Measurements from ENCODE around the gene ZC3H12A.
"Not testable (repeated sequence)": the region's sequence is repeated elsewhere in the genome, so short reads cannot be mapped to it uniquely, and the experiment has no call there.

ZC3H12A gene

DNA sequence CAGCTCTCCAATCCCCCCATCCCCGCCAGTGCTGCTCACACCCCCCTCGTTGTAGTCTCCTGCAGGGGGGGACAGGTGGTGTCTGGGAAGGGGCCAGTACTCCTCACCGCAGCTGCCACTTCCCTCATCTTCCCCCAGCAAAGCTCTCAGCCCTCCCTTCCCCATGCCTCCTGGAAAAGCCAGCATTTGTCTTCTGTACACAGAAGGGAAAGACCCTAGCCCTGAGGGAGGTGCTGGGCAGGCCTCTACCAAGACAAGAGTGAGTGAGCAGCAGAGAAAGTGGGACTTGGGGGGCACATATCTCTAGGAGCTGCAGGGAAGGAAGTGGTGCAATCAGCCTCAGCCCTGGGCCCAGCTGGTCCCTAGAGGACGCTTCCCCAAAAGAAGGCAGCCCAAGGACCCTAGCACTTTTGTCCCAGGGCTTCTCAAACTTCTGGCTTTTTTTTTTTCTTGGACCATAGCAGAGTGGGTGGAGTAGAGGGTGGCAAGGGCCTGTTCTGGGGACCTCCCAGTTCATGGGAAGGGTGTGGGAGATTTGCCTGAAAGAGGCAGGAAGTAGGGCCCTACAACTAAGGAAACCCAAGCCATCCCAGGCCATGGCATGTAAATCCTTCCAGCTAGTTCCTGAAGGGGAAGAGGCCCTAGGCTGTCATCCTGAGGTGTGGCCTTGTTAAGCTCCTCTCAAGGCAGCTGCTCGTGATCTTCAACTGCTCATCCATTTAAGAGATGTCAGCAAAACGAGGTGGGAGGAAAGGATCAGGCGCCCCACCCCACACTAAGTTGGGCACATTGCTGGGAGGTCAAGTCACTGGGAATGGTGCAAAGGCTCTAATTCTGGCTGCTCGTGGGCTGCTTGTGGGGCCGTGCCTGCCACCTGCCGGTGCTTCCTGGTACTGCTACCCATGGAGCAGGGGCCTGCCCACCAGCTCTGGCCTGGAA is 12.6 kb downstream of the ZC3H12A start:
- Histone ChIP-seq H3K4me3 (no peak overlapping the region), H3K27ac (peak overlapping the region; percentile 25 to 99 (median 81))

DNA sequence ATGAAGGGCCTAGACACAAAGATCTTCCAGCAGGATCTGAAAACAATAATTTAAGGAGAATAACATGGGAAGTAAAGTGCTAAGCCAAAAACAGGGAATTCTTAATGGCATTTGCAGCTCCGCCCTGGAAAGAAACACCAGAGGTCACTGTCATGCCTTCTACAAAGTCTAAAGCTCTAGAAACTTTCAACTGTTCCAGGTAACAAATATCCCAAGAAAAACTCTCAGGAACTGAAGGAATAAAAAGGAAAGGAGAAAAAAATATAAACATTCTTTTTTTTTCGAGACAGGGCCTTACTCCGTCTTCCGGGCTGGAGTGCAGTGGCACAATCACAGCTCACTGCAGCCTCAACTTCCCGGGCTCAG is 13.2 kb downstream of the ZC3H12A start:
- Histone ChIP-seq H3K27ac (peak overlapping the region in 15 of 21 experiments; percentile 1 to 99 (median 83)), H3K4me3 (no peak overlapping the region)

- no peak overlapping the region for H3K27ac ChIP-seq
- H3K4me3 ChIP-seq: no peak overlapping the region
Observed at GRCh38 chr1:37493336-37494098, 19.1 kb downstream of the ZC3H12A start.

GRCh38 chr1:37495875-37496274 is 21.5 kb downstream of the ZC3H12A start:
- H3K4me3 ChIP-seq: no peak overlapping the region
- H3K27ac ChIP-seq: no peak overlapping the region

DNA sequence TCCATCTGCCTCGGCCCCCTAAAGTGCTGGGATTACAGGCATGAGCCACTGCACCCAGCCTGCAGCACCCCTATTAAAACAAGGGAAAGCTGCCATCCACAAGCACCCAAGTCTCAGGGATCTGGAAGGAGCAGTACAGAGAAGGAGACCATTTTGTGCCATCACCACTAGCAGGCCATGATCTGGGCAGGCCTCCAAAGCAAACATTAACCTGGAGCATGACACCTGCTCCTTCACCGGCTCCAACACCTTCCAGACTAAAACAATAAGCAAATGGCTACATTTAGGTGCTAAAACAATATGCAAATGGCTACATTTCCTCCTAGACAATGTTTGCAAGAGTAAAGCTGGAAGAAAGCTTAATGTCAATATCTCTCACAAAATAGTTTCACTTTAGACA is 23.5 kb downstream of the ZC3H12A start:
- Histone ChIP-seq H3K27ac (peak overlapping the region in 1 of 21 experiments; percentile 6), H3K4me3 (no peak overlapping the region)

DNA sequence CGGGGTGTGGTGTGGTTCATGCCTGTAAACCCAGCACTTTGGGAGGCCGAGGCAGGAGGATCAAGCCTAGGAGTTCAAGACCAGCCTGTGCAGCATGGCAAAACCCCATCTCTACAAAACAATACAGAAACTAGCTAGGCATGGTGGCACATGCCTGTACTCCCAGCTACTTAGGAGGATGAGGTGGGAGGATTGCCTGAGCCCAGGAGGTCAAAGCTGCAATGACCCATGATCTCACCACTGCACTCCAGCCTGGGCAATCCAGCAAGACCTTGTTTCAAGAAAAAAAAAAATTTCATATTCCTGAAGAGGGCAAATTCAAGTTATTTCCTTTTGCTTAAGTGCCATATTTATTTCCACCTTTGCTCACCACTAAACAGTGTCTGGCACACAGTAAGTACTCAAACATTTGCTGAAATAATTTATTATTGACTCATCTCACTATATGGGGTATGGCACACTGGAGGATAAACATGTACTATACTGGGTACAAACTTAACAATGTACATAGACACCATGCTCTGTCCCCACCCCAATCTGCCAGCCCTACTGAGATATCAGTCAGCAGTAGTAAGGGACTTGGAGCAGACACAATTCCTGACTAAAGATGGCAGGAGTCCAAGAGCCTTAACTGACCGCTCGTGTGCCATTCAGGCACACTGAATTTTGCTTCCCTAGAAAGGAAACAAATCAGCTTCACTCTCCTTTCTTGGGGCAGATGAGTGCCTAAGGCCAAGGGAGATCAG is 24.7 kb downstream of the ZC3H12A start:
- peak overlapping the region in 1 of 21 experiments; percentile 10 for H3K27ac ChIP-seq
- no peak overlapping the region for H3K4me3 ChIP-seq

DNA sequence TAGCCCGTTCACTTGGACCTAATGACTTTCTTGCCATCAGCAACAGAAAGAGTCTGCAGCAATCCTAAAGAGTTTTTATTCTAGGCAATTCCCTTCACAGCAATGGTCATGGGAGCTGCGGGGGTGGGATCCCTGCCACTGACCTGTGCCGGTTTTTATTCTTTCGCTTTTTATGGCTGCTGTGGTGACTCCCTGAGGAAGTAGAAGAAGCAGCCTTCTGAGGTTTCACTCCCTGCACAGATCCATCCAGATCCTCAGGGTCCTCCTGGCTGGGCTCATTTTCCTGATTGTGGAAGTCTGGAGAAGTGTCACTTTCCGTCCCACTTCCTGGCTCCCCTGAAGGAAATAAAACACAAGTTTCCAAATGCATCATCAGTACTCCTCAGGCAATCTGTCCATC is 27.3 kb downstream of the ZC3H12A start:
- H3K4me3 ChIP-seq: no peak overlapping the region
- no peak overlapping the region for H3K27ac ChIP-seq

GRCh38 chr1:37502104-37502503 is 27.7 kb downstream of the ZC3H12A start:
- no peak overlapping the region for H3K4me3 ChIP-seq
- H3K27ac ChIP-seq: no peak overlapping the region

DNA sequence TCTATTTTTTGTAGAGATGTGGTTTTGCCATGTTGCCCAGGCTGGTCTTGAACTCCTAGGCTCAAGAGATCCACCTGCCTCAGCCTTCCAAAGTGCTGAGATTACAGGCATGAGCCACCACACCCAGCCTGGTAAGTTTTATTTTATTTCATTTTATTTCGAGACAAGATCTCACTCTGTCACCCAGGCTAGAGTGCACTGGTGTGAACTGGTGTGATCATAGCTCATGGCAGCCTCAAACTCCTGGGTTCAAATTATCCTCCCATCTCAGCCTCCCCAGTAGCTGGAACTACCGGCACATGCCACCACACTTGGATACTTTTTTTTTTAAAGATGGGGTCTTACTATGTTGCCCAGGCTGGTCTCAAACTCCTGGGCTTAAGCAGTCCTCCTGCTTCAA is 28.4 kb downstream of the ZC3H12A start:
- not testable (repeated sequence) for H3K4me3 ChIP-seq, H3K27ac ChIP-seq

GRCh38 chr1:37506740-37507139 is 32.4 kb downstream of the ZC3H12A start:
- Histone ChIP-seq H3K27ac (no peak overlapping the region), H3K4me3 (no peak overlapping the region)

DNA sequence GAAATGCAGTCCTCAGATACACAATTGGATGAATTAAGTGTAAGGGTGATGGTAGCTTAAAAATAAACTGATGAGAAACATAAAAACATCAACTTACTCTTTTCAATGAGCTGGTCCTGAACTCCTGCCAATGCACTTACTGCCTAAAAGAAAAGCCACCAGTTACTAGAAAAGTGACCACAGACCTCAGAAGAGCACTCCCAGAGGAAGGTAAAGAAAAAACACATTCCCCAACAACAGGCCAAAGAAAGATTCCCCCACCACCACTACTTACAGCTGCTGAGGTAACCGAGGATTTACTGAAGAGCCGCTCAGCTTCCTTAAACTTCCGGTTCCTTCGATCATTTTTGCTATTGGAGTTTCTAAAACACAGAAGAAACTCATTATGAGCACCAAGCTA is 34.8 kb downstream of the ZC3H12A start:
- H3K4me3 ChIP-seq: no peak overlapping the region
- no peak overlapping the region for H3K27ac ChIP-seq

- Histone ChIP-seq H3K27ac (peak overlapping the region; percentile 57 to 99 (median 95)), H3K4me3 (peak overlapping the region; percentile 75 to 100 (median 98))
Observed at GRCh38 chr1:37513795-37514349, 39.5 kb downstream of the ZC3H12A start.

DNA sequence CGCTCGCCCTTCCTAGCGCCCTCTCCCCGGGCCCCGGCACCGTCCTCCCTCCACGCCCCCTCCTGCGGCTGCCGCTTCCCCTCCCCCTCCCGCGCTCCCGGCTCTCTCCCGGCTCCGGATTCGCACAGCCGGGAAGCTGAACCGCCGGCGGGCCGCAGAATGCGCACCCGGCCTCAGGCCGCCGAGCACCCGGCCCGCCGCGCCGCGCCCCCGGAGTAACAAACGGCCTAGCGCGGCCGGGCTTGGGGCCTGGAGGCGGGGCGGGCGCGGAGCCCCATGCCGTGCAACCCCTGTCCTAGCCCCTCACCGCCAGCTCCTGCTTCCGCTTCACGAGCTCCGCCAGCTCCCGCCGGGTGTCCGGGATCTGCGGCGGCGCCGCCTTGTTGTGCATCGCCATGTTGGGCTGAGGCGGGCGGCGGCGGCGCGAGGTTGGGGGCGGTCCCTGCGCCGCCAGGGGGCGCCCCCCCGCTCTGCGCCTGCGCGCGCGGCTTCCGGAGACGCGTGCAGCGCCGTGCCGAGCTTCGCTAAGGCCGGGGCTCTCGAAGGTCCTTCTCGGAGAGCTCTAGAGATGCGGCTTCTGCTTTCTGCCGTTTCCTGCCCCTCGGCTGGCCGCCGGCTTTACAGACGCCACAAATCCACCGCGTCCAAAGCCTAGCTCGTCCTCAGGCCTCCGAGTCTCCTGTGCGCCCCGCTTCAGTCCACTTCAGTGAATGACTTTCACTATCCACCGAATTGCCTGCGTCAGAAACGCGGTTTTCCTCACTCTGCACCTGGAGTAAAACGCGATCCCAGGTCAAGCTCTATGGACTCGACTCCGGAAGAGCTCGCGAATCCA is 40.2 kb downstream of the ZC3H12A start, which contains the start of gene MEAF6:
MEAF6 (minus strand) TSS at position 417 of the 835 bp plus-strand sequence; CDS start at position 397, 20 bp downstream.
- Histone ChIP-seq H3K4me3 (peak within 1 kb of the TSS; percentile 75 to 100 (median 98)), H3K27ac (peak within 1 kb of the TSS; percentile 57 to 99 (median 95))

DNA sequence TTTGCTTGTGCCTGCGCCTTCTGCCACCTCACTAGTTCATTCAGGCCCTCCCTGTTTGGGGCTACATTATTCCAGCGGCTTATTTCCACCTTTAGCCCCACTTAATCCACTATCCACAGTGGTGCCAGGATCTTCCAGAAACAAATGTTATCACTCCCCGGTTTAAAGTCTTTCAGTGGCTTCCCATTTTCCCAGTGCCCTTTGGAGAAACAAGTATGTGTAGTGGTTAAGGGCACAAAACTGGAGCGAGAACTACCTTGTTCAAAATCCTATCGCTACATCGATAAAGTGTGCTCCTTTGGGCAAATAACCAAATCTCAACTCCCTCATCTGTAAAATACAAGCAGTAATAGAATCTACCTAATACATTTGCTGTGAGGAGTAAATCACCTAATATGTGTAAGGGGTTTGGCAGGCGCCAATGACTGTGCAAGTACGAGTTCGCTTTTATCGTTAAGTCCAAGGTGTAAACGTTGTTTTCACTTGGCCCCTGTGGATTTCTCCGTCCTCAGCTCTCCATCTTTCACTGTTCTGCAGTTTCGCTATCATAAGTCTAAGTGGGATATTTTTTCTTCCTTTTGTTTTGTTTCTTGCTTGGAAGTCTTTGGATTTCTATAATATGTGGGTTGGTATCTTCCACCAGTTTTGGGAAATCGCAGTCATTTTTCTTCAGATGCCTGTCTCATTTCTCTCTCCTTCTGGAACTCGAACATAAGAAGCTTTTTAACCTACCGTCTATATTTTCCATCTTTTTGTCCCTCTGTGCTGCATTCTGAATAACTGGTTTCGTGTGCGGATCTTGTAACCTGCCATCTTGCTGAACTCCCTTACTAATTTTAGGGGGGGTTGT is 41.0 kb downstream of the ZC3H12A start:
- Histone ChIP-seq H3K27ac (peak overlapping the region; percentile 31 to 99 (median 95)), H3K4me3 (peak overlapping the region; percentile 75 to 100 (median 98))

DNA sequence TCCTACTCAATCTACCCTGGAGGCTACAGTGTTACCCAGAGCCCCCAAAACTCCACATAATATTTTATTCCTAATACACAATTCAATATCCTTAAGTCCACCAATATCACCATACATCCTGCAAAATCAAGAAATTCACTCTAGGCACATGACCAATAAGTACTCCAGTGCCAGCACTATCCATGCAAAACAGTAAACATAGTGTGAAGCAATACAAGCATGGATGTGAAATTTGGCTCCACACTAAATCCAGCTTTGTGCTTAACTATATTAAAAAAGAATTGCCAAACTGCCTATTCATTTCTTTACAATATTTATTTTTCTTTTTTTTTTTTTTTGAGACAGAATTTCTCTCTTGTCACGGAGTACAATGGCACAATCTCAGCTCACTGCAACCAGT is 43.2 kb downstream of the ZC3H12A start:
- Histone ChIP-seq H3K4me3 (no peak overlapping the region), H3K27ac (no peak overlapping the region)

DNA sequence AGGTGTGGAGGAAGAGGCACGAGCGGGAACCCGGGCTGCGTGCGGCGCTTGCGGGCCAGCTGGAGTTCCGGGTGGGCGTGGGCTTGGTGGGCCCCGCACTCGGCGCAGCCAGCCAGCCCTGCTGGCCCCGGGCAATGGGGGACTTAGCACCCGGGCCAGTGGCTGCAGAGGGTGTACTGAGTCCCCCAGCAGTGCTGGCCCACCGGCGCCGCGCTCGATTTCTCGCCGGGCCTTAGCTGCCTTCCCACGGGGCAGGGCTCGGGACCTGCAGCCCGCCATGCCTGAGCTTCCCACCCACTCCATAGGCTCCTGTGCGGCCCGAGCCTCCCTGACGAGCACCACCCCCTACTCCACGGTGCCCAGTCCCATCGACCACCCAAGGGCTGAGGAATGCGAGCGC is 43.9 kb downstream of the ZC3H12A start:
- not testable (repeated sequence) for H3K4me3 ChIP-seq, H3K27ac ChIP-seq

DNA sequence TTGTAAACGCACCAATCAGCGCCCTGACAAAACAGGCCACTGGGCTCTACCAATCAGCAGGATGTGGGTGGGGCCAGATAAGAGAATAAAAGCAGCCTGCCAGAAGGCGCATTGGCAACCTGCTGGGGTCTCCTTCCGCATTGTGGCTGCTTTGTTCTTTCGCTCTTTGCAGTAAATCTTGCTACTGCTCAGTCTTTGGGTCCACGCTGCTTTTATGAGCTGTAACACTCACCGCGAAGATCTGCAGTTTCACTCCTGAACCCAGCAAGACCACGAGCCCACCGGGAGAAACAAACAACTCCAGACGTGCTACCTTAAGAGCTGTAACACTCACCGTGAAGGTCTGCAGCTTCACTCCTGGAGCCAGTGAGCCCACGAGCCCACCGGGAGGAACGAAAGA is 44.5 kb downstream of the ZC3H12A start:
- peak overlapping the region in 1 of 7 experiments; percentile 24 for H3K4me3 ChIP-seq
- H3K27ac ChIP-seq: not testable (repeated sequence)

DNA sequence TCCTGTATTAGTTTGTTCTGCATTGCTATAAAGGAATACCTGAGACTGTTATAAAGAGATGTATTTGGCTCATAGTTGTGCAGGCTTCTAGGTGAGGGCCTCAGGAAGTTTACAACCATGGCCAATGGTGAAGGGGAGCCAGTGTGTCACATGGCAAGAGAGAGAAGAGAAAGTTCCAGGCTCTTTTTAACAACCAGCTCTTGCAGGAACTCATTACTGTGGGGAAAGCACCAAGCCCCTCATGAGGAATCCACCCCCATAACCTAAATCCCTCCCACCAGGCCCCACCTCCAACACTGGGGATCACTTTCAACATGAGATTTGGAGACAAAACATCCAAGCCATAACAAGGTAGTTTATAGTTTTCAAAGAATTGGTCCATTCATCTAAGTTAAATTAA is 45.2 kb downstream of the ZC3H12A start:
- Histone ChIP-seq H3K27ac (no peak overlapping the region), H3K4me3 (peak overlapping the region in 1 of 7 experiments; percentile 24)
